Neural progenitor cell (in vitro differentiated cells): ENCODE measurements around the gene ITIH5.

ENCODE experiments used
- EZH2 ChIP-seq: fragments of 200-600 bp; sonication (generic); IDR thresholded peaks from 2 replicates; pipeline ENCODE4 v1.6.1; 2017; ENCODE audit warnings: antibody characterized with exemption, mild to moderate bottlenecking, moderate library complexity
- EZH2phosphoT487 ChIP-seq: fragments of 200-600 bp; sonication (generic); IDR thresholded peaks from 2 replicates; pipeline ENCODE4 v1.6.1; 2017; ENCODE audit warnings: antibody characterized with exemption
- TF ChIP-seq, protein P1 (sequence below): fragments of 200-600 bp; sonication (generic); IDR thresholded peaks from 2 replicates; pipeline ENCODE4 v1.5.1; 2017; ENCODE audit warnings: antibody characterized with exemption, mild to moderate bottlenecking

DNA sequence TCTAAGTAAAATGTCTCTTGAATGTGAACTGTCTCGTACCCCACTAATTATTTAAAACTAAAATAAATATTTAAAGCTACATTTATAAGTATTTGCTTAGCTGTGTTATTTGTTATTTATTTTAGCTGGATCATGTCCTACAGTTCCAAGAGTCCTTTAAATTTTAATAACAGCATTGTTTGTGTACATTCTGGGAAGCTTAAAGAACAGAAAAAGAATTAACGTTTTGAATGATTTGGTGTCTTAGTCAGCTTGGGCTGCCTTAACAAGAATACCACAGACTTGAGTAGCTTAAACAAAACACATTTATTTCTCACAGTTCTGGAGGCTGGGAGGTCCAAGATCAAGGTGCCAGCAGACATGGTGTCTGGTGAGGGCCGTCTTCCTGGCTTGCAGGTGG lies 107.4 kb downstream of the ITIH5 start:
- TF ChIP-seq, protein P1, sequence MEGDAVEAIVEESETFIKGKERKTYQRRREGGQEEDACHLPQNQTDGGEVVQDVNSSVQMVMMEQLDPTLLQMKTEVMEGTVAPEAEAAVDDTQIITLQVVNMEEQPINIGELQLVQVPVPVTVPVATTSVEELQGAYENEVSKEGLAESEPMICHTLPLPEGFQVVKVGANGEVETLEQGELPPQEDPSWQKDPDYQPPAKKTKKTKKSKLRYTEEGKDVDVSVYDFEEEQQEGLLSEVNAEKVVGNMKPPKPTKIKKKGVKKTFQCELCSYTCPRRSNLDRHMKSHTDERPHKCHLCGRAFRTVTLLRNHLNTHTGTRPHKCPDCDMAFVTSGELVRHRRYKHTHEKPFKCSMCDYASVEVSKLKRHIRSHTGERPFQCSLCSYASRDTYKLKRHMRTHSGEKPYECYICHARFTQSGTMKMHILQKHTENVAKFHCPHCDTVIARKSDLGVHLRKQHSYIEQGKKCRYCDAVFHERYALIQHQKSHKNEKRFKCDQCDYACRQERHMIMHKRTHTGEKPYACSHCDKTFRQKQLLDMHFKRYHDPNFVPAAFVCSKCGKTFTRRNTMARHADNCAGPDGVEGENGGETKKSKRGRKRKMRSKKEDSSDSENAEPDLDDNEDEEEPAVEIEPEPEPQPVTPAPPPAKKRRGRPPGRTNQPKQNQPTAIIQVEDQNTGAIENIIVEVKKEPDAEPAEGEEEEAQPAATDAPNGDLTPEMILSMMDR, result no peak
- no peak for TF ChIP-seq EZH2phosphoT487
- TF ChIP-seq EZH2, result no peak
